Heart left ventricle (tissue), 16 donors: Measurements from ENCODE around the gene TADA2A. TPM values are rescaled to one million over a fixed set of nuclear protein-coding genes. Genes with fewer than 3 reads are reported as not detected.
"Not testable (repeated sequence)": the region's sequence is repeated elsewhere in the genome, so short reads cannot be mapped to it uniquely, and the experiment has no call there.

Experiments used
- ATAC-seq, 4 donors: fragments of 200-7000 bp; cut with Tn5 transposase; one replicate each; pipeline ENCODE4 v1.9.1; 2020 to 2022; ENCODE audit warnings: moderate library complexity in 4 of 4, mild to moderate bottlenecking in 3 of 4, moderate number of reproducible peaks in 1 of 4
- DNase-seq, 5 donors: peaks; one replicate each; pipeline ENCODE4 v3.0.0-alpha.2; 2020
- H3K27ac ChIP-seq, 12 donors: fragments of 200-600 bp; sonication (generic) in 4 of 12; one replicate each; pipeline versions ENCODE4 v1.5.0 to v1.8.0; 2016 to 2022; ENCODE audit warnings: mild to moderate bottlenecking in 2 of 12
- H3K27me3 ChIP-seq, 9 donors: fragments of 200-600 bp; sonication (generic) in 2 of 9; one replicate each; pipeline versions ENCODE4 v1.5.1 to v1.8.0; 2016 to 2022; ENCODE audit warnings: mild to moderate bottlenecking in 3 of 9
- H3K36me3 ChIP-seq, 9 donors: fragments of 200-600 bp; sonication (generic) in 2 of 9; one replicate each; pipeline versions ENCODE4 v1.5.0 to v1.8.0; 2018 to 2022; ENCODE audit warnings: mild to moderate bottlenecking in 2 of 9
- H3K4me1 ChIP-seq, 12 donors: fragments of 200-600 bp; sonication (generic) in 4 of 12; one replicate each; pipeline versions ENCODE4 v1.5.0 to v1.8.0; 2016 to 2022; ENCODE audit warnings: mild to moderate bottlenecking in 3 of 12
- H3K4me3 ChIP-seq, 12 donors: fragments of 200-600 bp; sonication (generic) in 4 of 12; one replicate each; pipeline versions ENCODE4 v1.5.0 to v1.8.0; 2017 to 2022; ENCODE audit warnings: mild to moderate bottlenecking in 9 of 12, moderate library complexity in 4 of 12
- H3K9me3 ChIP-seq, 12 donors: fragments of 200-600 bp; sonication (generic) in 4 of 12; one replicate each; pipeline versions ENCODE4 v1.5.0 to v1.8.0; 2016 to 2022; ENCODE audit warnings: mild to moderate bottlenecking in 1 of 12
- CTCF ChIP-seq, 12 donors: fragments of 200-600 bp; sonication (generic) in 4 of 12; IDR thresholded peaks; one replicate each; pipeline versions ENCODE4 v1.5.0 to v1.8.0; 2018 to 2022; ENCODE audit warnings: antibody characterized with exemption in 12 of 12, mild to moderate bottlenecking in 5 of 12
- POLR2A ChIP-seq, 2 donors: fragments of 450-650 bp; IDR thresholded peaks; one replicate each; pipeline ENCODE4 v1.6.1; 2017; ENCODE audit warnings: antibody characterized with exemption in 2 of 2, mild to moderate bottlenecking in 2 of 2, moderate library complexity in 2 of 2
- WGBS, 4 donors: extraction: QIAGEN DNeasy Blood & Tissue Kit in 2 of 4; methylation state at CpG; one replicate each; pipeline versions ENCODE4 v1.1.5 to v1.1.7; 2013 to 2018; 5-methylcytosine and 5-hydroxymethylcytosine counted together
- intact Hi-C, 10 donors: fragments of 100-400 bp; cut with DNase I; formaldehyde crosslinking; loops; one replicate each; pipeline versions ENCODE4 v1.11.1 to v1.14.2; 2022
- polyA plus RNA-seq, 2 donors: library from polyadenylated mRNA; stranded (reverse); fragments of 200-250 nt; gene quantifications; one replicate each; pipeline ENCODE4 v1.2.3, GENCODE V29; 2013
- total RNA-seq, 9 donors: library from RNA; depleted of rRNA in 2 of 9; stranded (reverse); fragments of >200 nt in 2 of 9; fragmentation: NEBNext Ultra II Directional in 3 of 9; extraction: Animal tissue kit (Norgen Biotek cat#: 25700) in 3 of 9; gene quantifications; one replicate each; pipeline versions ENCODE4 v1.1.0 to v1.2.4, GENCODE V29; 2016 to 2023
- donor health status: ischemic (EF 13 %, LVEDD 7.1; RV severe dilation, severe dysfunction).
- donor health status: healthy with polysubstance abuse.
- donor health status: DM: no; HTN: yes; CAD: no.
- donor health status: DM: no; HTN: no; CAD: no.
- donor health status: ischemic (EF 25% LVEDD 6.9; RV normal size, moderate dysfunction).
- donor health status: ischemic (EF 25% LVEDD 5.7; RV mildly dilated, moderate dysfunction).
- donor health status: healthy.
- donor health status: DM: yes; HTN: yes; CAD: no.
- donor health status: ischemic (EF 35%, LVEDD 5.7; RV mildly dilated, moderate dysfunction).
- donor health status: nonischemic (EF 11% LVEDD 7.7; RV severe dilation, severe dysfunction).
- donor health status: DM: yes; HTN: yes; CAD: no.
- donor health status: PGD.
- donor health status: ischemic (EF 29% LVEDD 5.4; RV normal size, mild dysfunction).
- donor health status: nonischemic (EF 23%, LVEDD 6.1; RV moderate dilation, normal function).

TADA2A gene
- total and polyA plus RNA-seq, 11 donors: 5.7 to 19.4 (median 12.5) TPM

- intact Hi-C loops: loop anchor here in 4 of 10 donors (1.0 to 10.0 kb wide), 5 partner anchors 34 to 801 kb away; partner anchors contain the start of gene MRM1 (in 1 of the 4)
- no peak for ATAC-seq
These were observed 591 bp upstream of the TADA2A start for GRCh38 chr17:37405955-37406634.

GRCh38 chr17:37408145-37408479 lies 1.4 kb downstream of the TADA2A start:
- not testable (repeated sequence) for ATAC-seq, DNase-seq, H3K27me3 ChIP-seq, H3K9me3 ChIP-seq
- 92 to 96% (median 94%) methylated on average over 13 of the region's 13 CpGs for WGBS, 4 donors
- intact Hi-C loops: loop anchor here in 3 of 10 donors (5.0 to 10.0 kb wide), 3 partner anchors 36 to 803 kb away; partner anchors contain the start of gene MRM1 (in 1 of the 3)
- Histone ChIP-seq H3K4me1 (peaks cover 0 to 29% (median 12%) of the 10 kb centered on the region in 12 donors), H3K4me3 (peak overlapping the region in 3 of 12 donors; percentile 66 to 96 (median 92)), H3K36me3 (peaks cover 0 to 27% (median 23%) of the 10 kb centered on the region in 9 donors), H3K27ac (peak overlapping the region in 4 of 12 donors; percentile 93 to 96 (median 94))

More at GRCh38 chr17:37405955-37406634, 591 bp upstream of the TADA2A start:
- H3K9me3 ChIP-seq: no peaks in the 10 kb centered on the region
- H3K4me1 ChIP-seq: peaks cover 0 to 29% (median 12%) of the 10 kb centered on the region in 12 donors
- TF ChIP-seq CTCF (IDR thresholded peaks at IDR 0.05): no peak
- TF ChIP-seq POLR2A (IDR thresholded peaks at IDR 0.05): no peak
- WGBS, 4 donors: 0 to 1% (median 1%) methylated on average over 15 to 21 of the region's 21 CpGs
- peak overlapping the region; percentile 60 to 96 (median 84) for H3K4me3 ChIP-seq
- H3K27ac ChIP-seq: peak overlapping the region; percentile 74 to 98 (median 94)
- no peaks in the 10 kb centered on the region for H3K27me3 ChIP-seq
- peaks cover 0 to 7% (median 3%) of the 10 kb centered on the region in 9 donors for H3K36me3 ChIP-seq
- DNase-seq: no peak

- Histone ChIP-seq H3K4me3 (no peak overlapping the region), H3K27ac (no peak overlapping the region), H3K9me3 (no peaks in the 10 kb centered on the region), H3K36me3 (peaks cover 0 to 49% (median 45%) of the 10 kb centered on the region in 9 donors), H3K27me3 (no peaks in the 10 kb centered on the region), H3K4me1 (peaks cover 0 to 20% (median 11%) of the 10 kb centered on the region in 12 donors)
- no peak for TF ChIP-seq POLR2A (IDR thresholded peaks at IDR 0.05)
- TF ChIP-seq CTCF (IDR thresholded peaks at IDR 0.05): no peak
- DNase-seq: no peak
- intact Hi-C loops: no loop called here
- WGBS, 4 donors: 93 to 97% (median 95%) methylated on average over 3 of the region's 3 CpGs
- no peak for ATAC-seq
These were observed 3.7 kb downstream of the TADA2A start for GRCh38 chr17:37410357-37410756.

GRCh38 chr17:37413875-37414519 lies 7.3 kb downstream of the TADA2A start:
- no peak for TF ChIP-seq CTCF (IDR thresholded peaks at IDR 0.05)
- no peak for TF ChIP-seq POLR2A (IDR thresholded peaks at IDR 0.05)
- no peaks in the 10 kb centered on the region for H3K9me3 ChIP-seq
- H3K36me3 ChIP-seq: peaks cover 0 to 86% (median 71%) of the 10 kb centered on the region in 9 donors
- no peak overlapping the region for H3K4me3 ChIP-seq
- DNase-seq (no peak), ATAC-seq (no peak)
- 95 to 96% (median 96%) methylated on average over 7 of the region's 7 CpGs for WGBS, 4 donors
- no peaks in the 10 kb centered on the region for H3K4me1 ChIP-seq
- H3K27me3 ChIP-seq: no peaks in the 10 kb centered on the region
- intact Hi-C loops: no loop called here
- H3K27ac ChIP-seq: no peak overlapping the region
